ENCODE data around the gene IKZF1.

The IKZF1 gene

GRCh38 chr7:50357426-50357825 is 52.9 kb downstream of the IKZF1 start:
- no peak for DNase-seq

GRCh38 chr7:50358041-50358705 is 53.7 kb downstream of the IKZF1 start:
- DNase-seq = no peak

GRCh38 chr7:50358779-50359178 is 54.3 kb downstream of the IKZF1 start:
- no peak for DNase-seq

- no peak for DNase-seq
Observed at GRCh38 chr7:50359258-50359994, 54.9 kb downstream of the IKZF1 start.

GRCh38 chr7:50359995-50360925 is 55.7 kb downstream of the IKZF1 start:
- DNase-seq = no peak

GRCh38 chr7:50362142-50362541 is 57.6 kb downstream of the IKZF1 start:
- DNase-seq = no peak

GRCh38 chr7:50362712-50363282 is 58.3 kb downstream of the IKZF1 start:
- DNase-seq = no peak

- DNase-seq = no peak
Observed at GRCh38 chr7:50363327-50364060, 59.0 kb downstream of the IKZF1 start.

- no peak for DNase-seq
Observed at GRCh38 chr7:50364645-50365044, 60.1 kb downstream of the IKZF1 start.

GRCh38 chr7:50366311-50366710 is 61.8 kb downstream of the IKZF1 start:
- no peak for DNase-seq

GRCh38 chr7:50367100-50367499 is 62.6 kb downstream of the IKZF1 start:
- DNase-seq = no peak

GRCh38 chr7:50367570-50367969 is 63.1 kb downstream of the IKZF1 start:
- DNase-seq = no peak

GRCh38 chr7:50368366-50368765 is 63.9 kb downstream of the IKZF1 start:
- no peak for DNase-seq

GRCh38 chr7:50369143-50370026 is 64.9 kb downstream of the IKZF1 start:
- peak in 1 of 2 experiments; percentile 44 for DNase-seq

GRCh38 chr7:50370884-50371283 is 66.4 kb downstream of the IKZF1 start:
- no peak for DNase-seq

GRCh38 chr7:50371551-50372021 is 67.1 kb downstream of the IKZF1 start:
- no peak for DNase-seq

- no peak for DNase-seq
Observed at GRCh38 chr7:50372923-50373322, 68.4 kb downstream of the IKZF1 start.

GRCh38 chr7:50376056-50376820 is 71.7 kb downstream of the IKZF1 start:
- DNase-seq = no peak

GRCh38 chr7:50377356-50377755 is 72.8 kb downstream of the IKZF1 start:
- DNase-seq = no peak

GRCh38 chr7:50379082-50379481 is 74.6 kb downstream of the IKZF1 start:
- no peak for DNase-seq
